ENCODE results near the gene CHCHD3.

DNA sequence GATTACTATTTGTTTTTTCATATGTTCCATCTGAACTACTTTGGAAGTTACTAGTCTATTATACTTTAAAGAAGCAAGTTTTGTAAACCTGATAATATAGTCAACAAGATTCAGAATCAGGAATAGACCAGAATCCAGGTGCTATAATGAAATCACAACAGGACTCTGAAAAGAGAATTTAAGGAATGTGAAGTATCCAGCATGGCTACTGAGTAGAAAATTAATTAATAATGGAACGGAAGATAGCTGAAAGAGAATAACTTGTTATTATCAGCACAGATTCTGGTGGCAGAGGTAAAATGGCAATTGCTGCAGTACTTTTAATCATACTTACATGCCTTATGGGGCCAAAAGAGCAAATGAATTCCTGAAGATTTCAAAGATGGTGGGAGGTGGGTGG, 43.1 kb upstream of the CHCHD3 start:
- no peak for TF ChIP-seq YY1 (IDR thresholded peaks at IDR 0.05)
- TF ChIP-seq, protein P1, sequence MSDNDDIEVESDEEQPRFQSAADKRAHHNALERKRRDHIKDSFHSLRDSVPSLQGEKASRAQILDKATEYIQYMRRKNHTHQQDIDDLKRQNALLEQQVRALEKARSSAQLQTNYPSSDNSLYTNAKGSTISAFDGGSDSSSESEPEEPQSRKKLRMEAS (IDR thresholded peaks at IDR 0.05), result no peak
- TF ChIP-seq, protein P2, sequence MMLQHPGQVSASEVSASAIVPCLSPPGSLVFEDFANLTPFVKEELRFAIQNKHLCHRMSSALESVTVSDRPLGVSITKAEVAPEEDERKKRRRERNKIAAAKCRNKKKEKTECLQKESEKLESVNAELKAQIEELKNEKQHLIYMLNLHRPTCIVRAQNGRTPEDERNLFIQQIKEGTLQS (IDR thresholded peaks at IDR 0.05), result no peak
- TF ChIP-seq, protein P3, sequence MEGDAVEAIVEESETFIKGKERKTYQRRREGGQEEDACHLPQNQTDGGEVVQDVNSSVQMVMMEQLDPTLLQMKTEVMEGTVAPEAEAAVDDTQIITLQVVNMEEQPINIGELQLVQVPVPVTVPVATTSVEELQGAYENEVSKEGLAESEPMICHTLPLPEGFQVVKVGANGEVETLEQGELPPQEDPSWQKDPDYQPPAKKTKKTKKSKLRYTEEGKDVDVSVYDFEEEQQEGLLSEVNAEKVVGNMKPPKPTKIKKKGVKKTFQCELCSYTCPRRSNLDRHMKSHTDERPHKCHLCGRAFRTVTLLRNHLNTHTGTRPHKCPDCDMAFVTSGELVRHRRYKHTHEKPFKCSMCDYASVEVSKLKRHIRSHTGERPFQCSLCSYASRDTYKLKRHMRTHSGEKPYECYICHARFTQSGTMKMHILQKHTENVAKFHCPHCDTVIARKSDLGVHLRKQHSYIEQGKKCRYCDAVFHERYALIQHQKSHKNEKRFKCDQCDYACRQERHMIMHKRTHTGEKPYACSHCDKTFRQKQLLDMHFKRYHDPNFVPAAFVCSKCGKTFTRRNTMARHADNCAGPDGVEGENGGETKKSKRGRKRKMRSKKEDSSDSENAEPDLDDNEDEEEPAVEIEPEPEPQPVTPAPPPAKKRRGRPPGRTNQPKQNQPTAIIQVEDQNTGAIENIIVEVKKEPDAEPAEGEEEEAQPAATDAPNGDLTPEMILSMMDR (IDR thresholded peaks at IDR 0.05; ENCODE audit: low read depth, low read length, missing input control), result no peak
- TF ChIP-seq EGR1 (IDR thresholded peaks at IDR 0.05; ENCODE audit: low read depth in 2 of 2), result no peak

All from liver (tissue), 3 donors.